ENCODE data around the gene PCYT2. TPM values are rescaled to one million over a fixed set of nuclear protein-coding genes. Genes with fewer than 3 reads are reported as not detected.
A peak's percentile ranks its signal among the peaks of the same experiment; 100 is the strongest.

Gene PCYT2
- total and polyA plus RNA-seq, 7 donors, result 10.2 to 26.9 (median 13.3) TPM

DNA sequence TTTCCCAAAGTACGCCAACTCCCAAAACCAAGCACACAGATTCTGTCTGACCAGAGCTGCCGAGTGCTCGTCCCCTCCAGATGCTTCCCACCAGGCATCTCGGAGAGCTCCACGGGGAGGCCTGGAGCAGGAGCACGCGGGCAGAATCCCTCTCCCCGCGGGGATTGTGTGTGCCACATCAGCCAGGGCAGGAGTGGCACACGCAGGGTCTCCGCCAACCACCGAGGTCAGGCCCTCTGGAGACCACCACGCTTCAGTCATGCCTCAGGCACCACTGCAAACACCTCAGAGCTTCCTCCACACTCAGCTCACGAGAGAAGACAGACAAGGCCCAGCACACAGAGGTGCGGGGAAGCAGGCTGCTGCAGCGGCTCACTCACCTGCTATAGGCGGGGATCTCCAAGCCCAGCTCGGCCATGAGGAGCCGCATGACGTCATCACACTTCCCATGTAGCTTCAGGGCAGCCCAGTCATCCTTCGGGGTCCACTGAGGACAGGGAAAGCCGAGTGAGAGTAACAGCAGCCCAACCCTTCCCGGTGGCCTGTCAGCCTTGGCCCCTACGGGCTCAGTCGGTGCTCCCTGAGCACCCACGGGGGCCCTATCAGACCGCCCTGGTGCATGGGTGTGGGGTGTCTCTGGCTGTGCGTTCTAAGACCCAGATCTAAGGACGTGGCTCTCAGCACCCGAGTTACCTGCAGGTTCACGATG, 2.3 kb upstream of the PCYT2 start:
- 92% methylated on average over 31 of the region's 31 CpGs for WGBS, 3 donors
- DNase-seq (no peak), ATAC-seq (no peak)
- Histone ChIP-seq H3K9me3 (no peaks in the 10 kb centered on the region), H3K4me3 (no peak overlapping the region), H3K4me1 (peaks cover 29% of the 10 kb centered on the region), H3K27ac (no peak overlapping the region), H3K27me3 (ENCODE audit: insufficient read depth in 3 of 3, low read length in 2 of 3) (no peaks in the 10 kb centered on the region), H3K36me3 (ENCODE audit: insufficient read depth in 1 of 2, low read depth in 1 of 2) (peaks cover 5 to 46% of the 10 kb centered on the region in 2 donors)
- TF ChIP-seq, protein P1, sequence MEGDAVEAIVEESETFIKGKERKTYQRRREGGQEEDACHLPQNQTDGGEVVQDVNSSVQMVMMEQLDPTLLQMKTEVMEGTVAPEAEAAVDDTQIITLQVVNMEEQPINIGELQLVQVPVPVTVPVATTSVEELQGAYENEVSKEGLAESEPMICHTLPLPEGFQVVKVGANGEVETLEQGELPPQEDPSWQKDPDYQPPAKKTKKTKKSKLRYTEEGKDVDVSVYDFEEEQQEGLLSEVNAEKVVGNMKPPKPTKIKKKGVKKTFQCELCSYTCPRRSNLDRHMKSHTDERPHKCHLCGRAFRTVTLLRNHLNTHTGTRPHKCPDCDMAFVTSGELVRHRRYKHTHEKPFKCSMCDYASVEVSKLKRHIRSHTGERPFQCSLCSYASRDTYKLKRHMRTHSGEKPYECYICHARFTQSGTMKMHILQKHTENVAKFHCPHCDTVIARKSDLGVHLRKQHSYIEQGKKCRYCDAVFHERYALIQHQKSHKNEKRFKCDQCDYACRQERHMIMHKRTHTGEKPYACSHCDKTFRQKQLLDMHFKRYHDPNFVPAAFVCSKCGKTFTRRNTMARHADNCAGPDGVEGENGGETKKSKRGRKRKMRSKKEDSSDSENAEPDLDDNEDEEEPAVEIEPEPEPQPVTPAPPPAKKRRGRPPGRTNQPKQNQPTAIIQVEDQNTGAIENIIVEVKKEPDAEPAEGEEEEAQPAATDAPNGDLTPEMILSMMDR (IDR thresholded peaks at IDR 0.05), result no peak
- intact Hi-C loops (cut with DNase I), result no loop called here

DNA sequence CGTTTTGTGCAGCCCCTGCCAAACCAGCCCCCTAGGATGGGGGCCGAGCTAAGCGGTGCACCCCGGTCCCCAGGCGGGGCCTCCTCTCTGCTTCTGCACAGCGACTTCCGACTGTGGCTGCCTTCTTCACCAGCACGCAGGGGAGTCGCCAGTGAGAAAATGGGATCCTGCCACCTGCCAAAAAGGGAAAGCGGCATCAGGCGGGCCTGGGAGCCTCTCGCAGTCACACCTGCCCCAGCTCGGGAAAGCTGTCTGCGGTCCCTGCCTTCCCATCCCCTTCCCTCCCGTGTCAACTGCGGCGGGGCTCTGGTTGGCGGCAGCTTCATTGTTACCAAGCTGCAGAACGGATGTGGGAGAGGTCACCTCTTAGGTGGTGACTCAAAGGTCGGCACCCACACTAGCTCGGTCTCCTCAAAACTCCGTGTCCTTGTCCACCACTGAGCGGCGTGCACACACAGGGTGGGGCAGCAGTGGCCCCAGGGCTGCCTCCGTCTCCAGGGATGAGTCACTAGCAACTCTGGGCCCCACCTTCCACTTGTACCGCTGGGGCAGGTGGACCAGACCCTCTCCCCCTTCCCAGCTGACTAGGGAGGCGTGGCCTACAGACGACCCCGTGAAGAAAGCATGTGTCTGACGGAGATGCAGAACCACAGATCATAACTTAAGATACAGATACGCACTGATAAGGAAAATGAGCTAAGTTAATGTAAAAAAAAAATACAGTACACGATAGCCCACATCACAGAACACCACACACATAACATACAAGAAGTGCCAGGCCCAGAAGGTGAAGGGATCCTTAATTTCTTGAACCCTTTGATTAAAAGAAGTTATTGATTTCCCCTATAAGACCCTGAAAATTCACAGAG, 1.5 kb upstream of the PCYT2 start:
- no peak for DNase-seq
- WGBS, 3 donors, result 90 to 92% (median 91%) methylated on average over 31 to 32 of the region's 32 CpGs
- TF ChIP-seq, protein P1 (IDR thresholded peaks at IDR 0.05), result no peak
- Histone ChIP-seq H3K27ac (no peak overlapping the region), H3K36me3 (ENCODE audit: insufficient read depth in 1 of 2, low read depth in 1 of 2) (peaks cover 5 to 46% of the 10 kb centered on the region in 2 donors), H3K4me3 (no peak overlapping the region), H3K9me3 (no peaks in the 10 kb centered on the region), H3K27me3 (ENCODE audit: insufficient read depth in 3 of 3, low read length in 2 of 3) (no peaks in the 10 kb centered on the region), H3K4me1 (peaks cover 25% of the 10 kb centered on the region)
- no peak for ATAC-seq
- intact Hi-C loops (cut with DNase I), result no loop called here

DNA sequence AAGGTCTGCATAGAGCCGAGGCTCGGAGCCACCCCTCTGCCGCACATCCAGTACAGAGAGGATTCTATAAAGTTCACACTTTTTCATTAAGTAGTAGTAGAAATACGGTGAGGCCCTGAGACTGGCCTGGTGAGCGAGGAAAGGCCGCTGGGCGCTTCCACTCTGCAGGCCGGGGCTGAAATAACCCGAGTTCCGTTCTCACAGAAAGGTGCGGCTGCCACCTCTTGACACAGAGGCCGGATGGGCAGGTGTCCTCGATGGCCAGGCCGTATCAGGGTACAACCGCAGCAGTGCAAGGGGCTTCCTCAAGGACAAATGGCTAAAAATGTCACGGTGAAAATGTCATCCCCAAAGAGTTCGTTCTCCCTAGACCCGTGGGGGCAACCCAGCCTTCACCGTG, 770 bp upstream of the PCYT2 start:
- TF ChIP-seq, protein P1 (IDR thresholded peaks at IDR 0.05), result no peak
- Histone ChIP-seq H3K9me3 (no peaks in the 10 kb centered on the region), H3K27ac (peak overlapping the region; percentile 46), H3K4me3 (peak overlapping the region; percentile 51), H3K27me3 (ENCODE audit: insufficient read depth in 3 of 3, low read length in 2 of 3) (no peaks in the 10 kb centered on the region), H3K4me1 (peaks cover 26% of the 10 kb centered on the region), H3K36me3 (ENCODE audit: insufficient read depth in 1 of 2, low read depth in 1 of 2) (peaks cover 5 to 46% of the 10 kb centered on the region in 2 donors)
- intact Hi-C loops (cut with DNase I), result no loop called here
- ATAC-seq (no peak), DNase-seq (no peak)
- 79 to 86% (median 83%) methylated on average over 19 of the region's 19 CpGs for WGBS, 3 donors

DNA sequence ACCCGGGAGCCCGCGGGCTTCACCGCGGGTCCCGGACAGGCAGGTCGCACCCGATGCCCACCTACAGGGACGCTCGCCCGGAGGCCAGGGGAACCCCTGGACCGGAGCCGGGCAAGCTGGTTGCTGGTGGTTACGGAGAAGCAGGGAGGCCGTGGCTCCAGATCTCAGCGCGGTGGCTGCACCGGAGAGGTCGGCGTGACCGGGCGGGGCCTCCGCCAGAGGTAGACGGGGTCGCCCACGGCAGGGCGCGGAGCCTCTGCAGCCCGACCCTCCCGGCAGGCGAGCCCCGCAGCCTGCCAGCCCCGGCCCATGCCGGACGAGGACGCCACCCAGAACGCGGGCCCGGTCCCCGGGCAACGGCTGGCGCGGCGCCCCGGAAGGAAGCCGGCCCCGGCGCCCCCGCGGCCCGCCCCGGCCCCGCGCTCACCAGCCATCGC, 341 bp downstream of the PCYT2 start:
- peak overlapping the region; percentile 71 for H3K4me3 ChIP-seq
- DNase-seq (peak in 1 of 2 donors; percentile 47), ATAC-seq (no peak)
- H3K27me3 ChIP-seq (ENCODE audit: insufficient read depth in 3 of 3, low read length in 2 of 3), result no peaks in the 10 kb centered on the region
- H3K36me3 ChIP-seq (ENCODE audit: insufficient read depth in 1 of 2, low read depth in 1 of 2), result peaks cover 5 to 46% of the 10 kb centered on the region in 2 donors
- TF ChIP-seq, protein P1 (IDR thresholded peaks at IDR 0.05), result no peak
- no peaks in the 10 kb centered on the region for H3K9me3 ChIP-seq
- peak overlapping the region; percentile 11 for H3K27ac ChIP-seq
- 0 to 1% (median 1%) methylated on average over 27 to 55 of the region's 55 CpGs for WGBS, 3 donors
- intact Hi-C loops (cut with DNase I), result no loop called here
- peaks cover 23% of the 10 kb centered on the region for H3K4me1 ChIP-seq
